CD1c-positive myeloid dendritic cell (primary cell): ENCODE results near the gene TADA1.

ENCODE experiments used
- DNase-seq: peaks from one replicate; pipeline ENCODE4 v3.0.0-alpha.2; 2016; ENCODE audit errors: extremely low spot score

TADA1 gene

GRCh38 chr1:166875734-166876539 lies at the start of gene TADA1:
TSS of gene TADA1 (minus strand) at chr1:166876264. CDS start at chr1:166876233, 31 bp downstream.
- peak; percentile 96 for DNase-seq

- DNase-seq: no peak
These were observed 48.9 kb upstream of the TADA1 start for GRCh38 chr1:166924823-166925541.

- DNase-seq: no peak
These were observed 44.8 kb upstream of the TADA1 start for GRCh38 chr1:166920561-166921475.

- DNase-seq: no peak
These were observed 42.9 kb upstream of the TADA1 start for GRCh38 chr1:166918956-166919316.

- DNase-seq: no peak
These were observed 42.3 kb upstream of the TADA1 start for GRCh38 chr1:166918088-166918955.

- DNase-seq: no peak
These were observed 39.9 kb upstream of the TADA1 start for GRCh38 chr1:166915941-166916340.

GRCh38 chr1:166915042-166915441 lies 39.0 kb upstream of the TADA1 start:
- DNase-seq: no peak

GRCh38 chr1:166914111-166914510 lies 38.0 kb upstream of the TADA1 start:
- no peak for DNase-seq

GRCh38 chr1:166911624-166912023 lies 35.6 kb upstream of the TADA1 start:
- DNase-seq: no peak

- DNase-seq: peak; percentile 83
These were observed 34.4 kb upstream of the TADA1 start for GRCh38 chr1:166910396-166910994.

- no peak for DNase-seq
These were observed 32.9 kb upstream of the TADA1 start for GRCh38 chr1:166908942-166909341.

GRCh38 chr1:166907763-166908162 lies 31.7 kb upstream of the TADA1 start:
- DNase-seq: peak; percentile 67

GRCh38 chr1:166907051-166907450 lies 31.0 kb upstream of the TADA1 start:
- DNase-seq: no peak

GRCh38 chr1:166906647-166907046 lies 30.6 kb upstream of the TADA1 start:
- DNase-seq: no peak

- no peak for DNase-seq
These were observed 29.8 kb upstream of the TADA1 start for GRCh38 chr1:166905900-166906299.

- DNase-seq: no peak
These were observed 29.1 kb upstream of the TADA1 start for GRCh38 chr1:166905136-166905535.

- peak; percentile 85 for DNase-seq
These were observed 27.2 kb upstream of the TADA1 start for GRCh38 chr1:166903232-166903631.

GRCh38 chr1:166902279-166902678 lies 26.2 kb upstream of the TADA1 start:
- peak; percentile 88 for DNase-seq

- no peak for DNase-seq
These were observed 24.9 kb upstream of the TADA1 start for GRCh38 chr1:166900987-166901386.

- DNase-seq: no peak
These were observed 23.7 kb upstream of the TADA1 start for GRCh38 chr1:166899769-166900168.

GRCh38 chr1:166895766-166896165 lies 19.7 kb upstream of the TADA1 start:
- no peak for DNase-seq
